Common myeloid progenitor, CD34-positive (primary cell): ENCODE data around the gene LYST.

ENCODE experiments used
- CTCF ChIA-PET: fragments of 350-600 bp; sonication (Branson Sonifier 250); formaldehyde crosslinking; loops from one replicate; lab custom pipeline; 2021; ENCODE audit warnings: antibody characterized with exemption; lab: Charles Lee
- POLR2A ChIA-PET: fragments of 350-600 bp; sonication (Branson Sonifier 250); formaldehyde crosslinking; loops from one replicate; lab custom pipeline; 2021; ENCODE audit warnings: antibody characterized with exemption; lab: Charles Lee
- DNase-seq, 3 donors: peaks; one replicate each; pipeline versions ENCODE4 v3.0.0 to v3.0.0-alpha.2; 2013
- H3K27ac ChIP-seq, 2 experiments: 1 replicate in 1 of 2; 2 replicates in 1 of 2; pipeline ENCODE4 v1.7.0; 2013; ENCODE audit warnings: inconsistent platforms in 2 of 2, low read length in 2 of 2, mild to moderate bottlenecking in 2 of 2, low read depth in 1 of 2, moderate library complexity in 1 of 2; ENCODE audit not compliant: severe bottlenecking in 2 of 2, insufficient read depth in 1 of 2, poor library complexity in 1 of 2
- H3K27me3 ChIP-seq, 5 experiments: replicated peaks in 2 of 5; 1 replicate in 3 of 5; 2 replicates in 2 of 5; pipeline versions ENCODE4 v1.6.1 to v1.7.0; 2013; ENCODE audit warnings: low read length in 4 of 5, mild to moderate bottlenecking in 2 of 5, moderate library complexity in 2 of 5, inconsistent platforms in 1 of 5; ENCODE audit not compliant: insufficient read depth in 5 of 5, control insufficient read depth in 4 of 5
- H3K36me3 ChIP-seq, 4 experiments: 1 replicate in 2 of 4; 2 replicates in 2 of 4; pipeline versions ENCODE4 v1.6.1 to v1.7.0; 2013; ENCODE audit warnings: low read length in 3 of 4, control low read depth in 1 of 4, mild to moderate bottlenecking in 1 of 4; ENCODE audit not compliant: control insufficient read depth in 4 of 4, insufficient read depth in 4 of 4
- H3K4me1 ChIP-seq, 4 experiments: 1 replicate in 3 of 4; 2 replicates in 1 of 4; pipeline versions ENCODE4 v1.6.1 to v1.7.1; 2013; ENCODE audit warnings: low read length in 3 of 4, mild to moderate bottlenecking in 3 of 4, control low read depth in 1 of 4, inconsistent platforms in 1 of 4, moderate library complexity in 1 of 4; ENCODE audit not compliant: control insufficient read depth in 4 of 4, insufficient read depth in 4 of 4; ENCODE audit errors: control extremely low read depth in 1 of 4
- H3K4me3 ChIP-seq, 7 experiments: 1 replicate in 4 of 7; 2 replicates in 3 of 7; pipeline versions ENCODE4 v1.5.1 to v1.7.0; 2013; ENCODE audit warnings: mild to moderate bottlenecking in 7 of 7, low read length in 6 of 7, moderate library complexity in 6 of 7, inconsistent platforms in 2 of 7, low read depth in 2 of 7, control low read depth in 1 of 7; ENCODE audit not compliant: insufficient read depth in 4 of 7, control insufficient read depth in 1 of 7; ENCODE audit errors: extremely low read depth in 1 of 7
- H3K9me3 ChIP-seq, 5 experiments: 1 replicate in 4 of 5; 2 replicates in 1 of 5; pipeline versions ENCODE4 v1.6.1 to v1.7.1; 2013; ENCODE audit warnings: low read length in 4 of 5, mild to moderate bottlenecking in 2 of 5, inconsistent platforms in 1 of 5, low read depth in 1 of 5, moderate library complexity in 1 of 5; ENCODE audit not compliant: control insufficient read depth in 4 of 5, insufficient read depth in 2 of 5; ENCODE audit errors: control extremely low read depth in 1 of 5
- WGBS: methylation state at CpG from one replicate; pipeline ENCODE4 v1.1.5; 2013; ENCODE audit not compliant: insufficient coverage; 5-methylcytosine and 5-hydroxymethylcytosine counted together

The LYST gene

DNA sequence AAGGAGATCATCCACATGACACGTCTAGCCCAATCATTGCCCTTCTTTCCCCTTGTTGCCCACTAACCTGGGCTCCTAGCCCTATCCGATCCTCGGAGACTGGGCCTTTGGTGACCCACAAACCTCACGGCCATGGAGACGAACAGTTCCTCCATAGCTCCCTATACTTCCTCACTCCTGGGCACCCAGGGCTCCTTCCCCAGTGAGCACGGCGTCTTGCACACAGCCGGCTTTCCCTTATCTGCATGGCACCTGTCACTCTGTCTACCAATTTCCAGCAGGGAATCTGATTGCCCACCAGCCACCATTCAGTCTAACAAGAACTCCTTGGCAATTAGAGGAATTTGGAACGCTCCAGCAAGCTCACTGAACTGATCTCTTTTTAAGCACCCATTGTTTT lies 220.2 kb downstream of the LYST start:
- Histone ChIP-seq H3K27me3 (peaks cover 0 to 57% (median 27%) of the 10 kb centered on the region in 5 experiments), H3K27ac (no peak overlapping the region), H3K9me3 (no peaks in the 10 kb centered on the region), H3K36me3 (no peaks in the 10 kb centered on the region), H3K4me1 (peaks cover 2 to 45% (median 41%) of the 10 kb centered on the region in 4 experiments), H3K4me3 (no peak overlapping the region)
- ChIA-PET CTCF (interaction anchor here (0.9 kb wide), 1 partner anchor 137 kb away, joined by 3 read pairs; no protein-coding TSS in a partner anchor), POLR2A (no interaction called here)
- DNase-seq: no peak
- 97% methylated on average over 9 of the region's 9 CpGs for WGBS

GRCh38 chr1:235644693-235645305 lies 221.9 kb downstream of the LYST start:
- POLR2A ChIA-PET: no interaction called here
- CTCF ChIA-PET: no interaction called here

GRCh38 chr1:235643837-235644692 lies 222.6 kb downstream of the LYST start:
- Histone ChIP-seq H3K9me3 (no peaks in the 10 kb centered on the region), H3K27ac (no peak overlapping the region), H3K36me3 (no peaks in the 10 kb centered on the region), H3K27me3 (peaks cover 0 to 39% (median 18%) of the 10 kb centered on the region in 5 experiments), H3K4me1 (peaks cover 2 to 33% (median 30%) of the 10 kb centered on the region in 4 experiments), H3K4me3 (no peak overlapping the region)
- ChIA-PET CTCF (no interaction called here), POLR2A (no interaction called here)
- WGBS: 96% methylated on average over 21 of the region's 23 CpGs
- DNase-seq: no peak

More at GRCh38 chr1:235644693-235645305, 221.9 kb downstream of the LYST start:
- Histone ChIP-seq H3K4me3 (no peak overlapping the region), H3K36me3 (no peaks in the 10 kb centered on the region), H3K4me1 (peaks cover 2 to 40% (median 35%) of the 10 kb centered on the region in 4 experiments), H3K9me3 (no peaks in the 10 kb centered on the region), H3K27me3 (peaks cover 0 to 44% (median 21%) of the 10 kb centered on the region in 5 experiments), H3K27ac (no peak overlapping the region)
- 93% methylated on average over 11 of the region's 13 CpGs for whole genome bisulfite sequencing
- no peak for DNase-seq

- peaks cover 2 to 24% (median 19%) of the 10 kb centered on the region in 4 experiments for H3K4me1 ChIP-seq
- no peak overlapping the region for H3K27ac ChIP-seq
- H3K27me3 ChIP-seq: peaks cover 0 to 28% (median 11%) of the 10 kb centered on the region in 5 experiments
- H3K36me3 ChIP-seq: no peaks in the 10 kb centered on the region
- DNase-seq: peak in 1 of 3 donors; percentile 10
- 56% methylated on average over 8 of the region's 11 CpGs for WGBS
- peak overlapping the region in 1 of 7 experiments; percentile 17 for H3K4me3 ChIP-seq
- ChIA-PET POLR2A (no interaction called here), CTCF (no interaction called here)
- H3K9me3 ChIP-seq: no peaks in the 10 kb centered on the region
Observed at GRCh38 chr1:235642943-235643371, 223.7 kb downstream of the LYST start.

- peak; percentile 85 to 97 (median 95) for DNase-seq
- CTCF ChIA-PET: no interaction called here
- Histone ChIP-seq H3K27me3 (peaks cover 0 to 21% (median 7%) of the 10 kb centered on the region in 5 experiments), H3K4me3 (peak overlapping the region in 6 of 7 experiments; percentile 23 to 66 (median 47)), H3K9me3 (no peaks in the 10 kb centered on the region), H3K27ac (peak overlapping the region in 1 of 2 experiments; percentile 65), H3K4me1 (peaks cover 2 to 24% (median 19%) of the 10 kb centered on the region in 4 experiments), H3K36me3 (no peaks in the 10 kb centered on the region)
- 23% methylated on average over 31 of the region's 47 CpGs for WGBS
- POLR2A ChIA-PET: interaction anchor here (0.6 to 0.8 kb wide), 2 partner anchors 10 to 61 kb away, joined by 3 to 6 read pairs; no protein-coding TSS in a partner anchor
Observed at GRCh38 chr1:235642011-235642942, 224.4 kb downstream of the LYST start.

DNA sequence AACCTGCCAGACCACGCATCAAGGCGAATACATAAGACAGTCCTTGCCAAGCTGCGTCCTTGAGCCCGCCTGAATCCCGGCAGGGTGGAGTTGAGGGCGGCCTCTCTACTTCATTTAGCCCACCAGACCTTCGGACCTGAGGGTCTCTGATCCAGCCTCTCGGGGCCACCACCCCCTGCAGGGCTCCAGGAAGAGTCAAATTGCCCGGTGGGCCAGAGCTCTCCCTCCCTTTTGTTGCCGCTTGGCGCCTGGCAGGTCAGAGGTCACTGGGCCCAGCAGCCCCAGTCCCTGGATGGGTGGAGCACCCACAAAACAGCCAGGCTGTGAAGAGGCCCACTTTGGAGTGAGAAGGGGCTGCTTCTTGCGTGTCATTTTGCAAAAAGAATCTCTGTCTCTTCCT lies 226.1 kb downstream of the LYST start:
- 98% methylated on average over 9 of the region's 12 CpGs for WGBS
- Histone ChIP-seq H3K4me1 (peaks cover 2 to 24% (median 19%) of the 10 kb centered on the region in 4 experiments), H3K9me3 (no peaks in the 10 kb centered on the region), H3K27me3 (peaks cover 0 to 6% (median 0%) of the 10 kb centered on the region in 5 experiments), H3K36me3 (no peaks in the 10 kb centered on the region), H3K27ac (no peak overlapping the region), H3K4me3 (no peak overlapping the region)
- CTCF ChIA-PET: no interaction called here
- DNase-seq: no peak
- POLR2A ChIA-PET: no interaction called here
